ENCODE results near the gene CAPN15.

CAPN15 gene

DNA sequence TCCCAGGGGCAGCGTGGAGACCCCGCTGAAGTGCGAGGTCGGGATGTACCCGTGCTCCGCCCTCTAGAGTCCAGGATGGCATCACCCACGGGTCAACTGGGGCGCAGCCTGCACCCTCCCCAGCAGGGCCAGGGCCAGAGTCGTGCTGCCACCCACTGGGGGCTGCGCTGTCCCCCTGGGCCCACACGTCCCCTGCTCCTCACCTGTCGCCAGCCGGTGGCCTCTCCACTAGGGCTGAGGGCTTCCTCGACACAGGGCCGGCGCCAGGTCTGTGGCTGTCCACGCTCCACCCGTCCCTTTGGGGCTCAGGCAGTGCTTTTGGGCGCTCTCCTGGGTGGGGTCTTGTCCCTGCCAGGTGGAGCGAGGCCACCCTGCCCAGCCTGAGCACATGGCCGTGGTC lies 21.1 kb downstream of the CAPN15 start:
- DNase-seq: no peak

DNA sequence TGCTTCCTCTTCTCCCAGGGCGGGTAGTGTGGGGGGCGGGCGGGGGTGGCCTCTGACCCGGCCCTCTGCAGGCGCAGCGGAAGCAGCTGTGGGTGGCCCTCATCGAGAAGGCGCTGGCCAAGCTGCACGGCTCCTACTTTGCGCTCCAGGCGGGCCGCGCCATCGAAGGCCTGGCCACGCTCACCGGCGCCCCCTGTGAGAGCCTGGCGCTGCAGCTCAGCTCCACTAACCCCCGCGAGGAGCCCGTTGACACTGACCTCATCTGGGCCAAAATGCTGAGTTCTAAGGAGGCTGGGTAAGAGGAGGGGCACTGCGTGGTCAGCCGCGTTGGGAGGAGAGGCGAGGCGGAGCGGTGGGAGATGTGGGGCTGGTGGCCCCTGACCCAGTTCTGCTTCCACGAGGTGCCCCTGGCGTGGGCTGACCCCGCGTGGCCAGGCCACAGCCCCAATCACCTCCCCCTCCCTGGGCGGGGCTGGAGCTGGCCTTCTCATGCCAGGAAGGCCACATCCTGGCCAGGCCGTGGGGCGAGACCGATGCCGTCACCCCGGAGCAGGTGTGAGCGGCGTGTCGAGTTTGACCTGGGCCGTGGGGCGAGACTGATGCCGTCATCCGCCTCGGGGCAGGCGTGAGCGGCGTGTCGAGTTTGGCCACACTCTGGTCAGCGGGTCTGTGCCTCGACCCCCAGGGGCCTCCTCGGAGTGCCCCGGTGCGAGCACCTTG lies 22.2 kb downstream of the CAPN15 start:
- DNase-seq: no peak

DNA sequence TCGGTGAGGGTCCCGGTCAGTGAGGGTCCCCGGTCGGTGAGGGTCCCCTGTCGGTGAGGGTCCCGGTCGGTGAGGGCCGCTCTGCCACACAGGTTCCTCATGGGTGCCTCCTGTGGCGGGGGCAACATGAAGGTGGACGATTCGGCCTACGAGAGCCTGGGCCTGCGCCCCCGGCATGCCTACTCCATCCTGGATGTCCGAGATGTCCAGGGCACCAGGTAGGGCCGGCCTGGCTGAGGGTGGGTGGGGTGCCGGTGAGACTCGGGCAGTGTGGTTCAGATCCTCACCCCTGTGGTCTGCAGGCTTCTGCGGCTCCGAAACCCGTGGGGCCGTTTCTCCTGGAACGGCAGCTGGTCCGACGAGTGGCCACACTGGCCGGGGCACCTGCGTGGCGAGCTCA lies 23.7 kb downstream of the CAPN15 start:
- no peak for DNase-seq

DNA sequence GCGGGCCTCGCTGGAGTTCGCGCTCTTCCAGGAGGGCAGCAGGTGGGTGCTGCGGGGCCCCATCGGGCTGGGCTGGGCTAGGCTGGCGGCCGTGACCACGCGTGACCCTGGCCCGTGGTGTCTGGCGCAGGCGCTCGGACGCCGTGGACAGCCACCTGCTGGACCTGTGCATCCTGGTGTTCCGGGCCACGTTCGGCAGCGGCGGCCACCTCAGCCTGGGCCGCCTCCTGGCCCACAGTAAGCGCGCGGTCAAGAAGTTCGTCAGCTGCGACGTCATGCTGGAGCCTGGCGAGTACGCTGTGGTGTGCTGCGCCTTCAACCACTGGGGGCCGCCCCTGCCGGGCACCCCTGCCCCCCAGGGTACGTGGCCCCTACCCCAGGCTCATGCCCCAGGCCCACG lies 24.7 kb downstream of the CAPN15 start:
- DNase-seq: no peak

DNA sequence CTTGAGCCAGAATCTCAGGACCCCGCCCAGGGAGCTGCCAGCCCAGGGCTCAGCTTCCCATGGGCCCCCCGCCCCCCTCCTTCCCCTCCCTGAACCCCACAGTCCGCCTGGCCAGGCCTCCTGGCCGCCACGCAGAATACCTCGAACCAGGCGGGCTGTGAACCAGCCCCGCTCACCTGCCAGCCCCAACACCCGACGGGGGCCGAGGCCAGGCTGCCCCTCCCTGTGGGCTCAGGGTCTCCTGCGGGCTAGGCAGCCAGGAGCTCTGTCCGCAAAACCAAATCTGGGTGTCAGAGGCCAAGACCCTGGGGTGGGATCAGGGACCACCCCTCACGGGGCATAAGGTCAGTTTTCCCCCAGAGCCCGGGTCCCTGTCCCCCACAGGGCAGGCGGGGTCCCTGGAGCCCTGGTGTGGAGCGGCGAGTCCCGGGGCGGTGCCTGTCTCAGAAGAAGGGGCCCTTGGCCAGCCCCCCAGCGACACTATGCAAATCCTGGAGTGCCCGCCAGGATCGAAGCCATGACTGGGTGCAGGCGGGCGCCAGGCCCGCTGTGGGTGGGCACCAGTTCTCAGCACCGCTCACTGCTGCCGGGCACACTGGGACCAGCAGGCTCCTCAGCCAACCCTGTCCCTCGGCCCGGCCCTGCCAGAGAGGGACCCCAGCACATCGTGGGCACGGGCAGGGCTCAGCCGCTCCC lies 26.2 kb downstream of the CAPN15 start:
- no peak for DNase-seq

DNA sequence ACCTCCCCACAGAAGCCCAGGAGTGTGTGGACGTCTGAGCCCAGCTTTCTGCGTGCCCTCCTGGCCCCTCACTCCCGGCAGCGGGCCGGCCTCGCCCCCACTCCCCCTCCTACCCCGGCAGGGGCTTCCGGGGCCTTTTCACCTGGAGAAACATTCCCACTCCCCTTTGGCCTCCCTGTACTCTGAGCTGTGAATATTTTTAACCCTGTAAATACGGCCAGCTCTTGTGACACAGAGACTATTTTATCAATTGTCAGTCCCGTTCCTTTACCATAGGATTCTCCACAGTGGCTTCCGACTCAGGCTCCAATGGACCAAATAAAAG lies 26.7 kb downstream of the CAPN15 start:
- no peak for DNase-seq

DNA sequence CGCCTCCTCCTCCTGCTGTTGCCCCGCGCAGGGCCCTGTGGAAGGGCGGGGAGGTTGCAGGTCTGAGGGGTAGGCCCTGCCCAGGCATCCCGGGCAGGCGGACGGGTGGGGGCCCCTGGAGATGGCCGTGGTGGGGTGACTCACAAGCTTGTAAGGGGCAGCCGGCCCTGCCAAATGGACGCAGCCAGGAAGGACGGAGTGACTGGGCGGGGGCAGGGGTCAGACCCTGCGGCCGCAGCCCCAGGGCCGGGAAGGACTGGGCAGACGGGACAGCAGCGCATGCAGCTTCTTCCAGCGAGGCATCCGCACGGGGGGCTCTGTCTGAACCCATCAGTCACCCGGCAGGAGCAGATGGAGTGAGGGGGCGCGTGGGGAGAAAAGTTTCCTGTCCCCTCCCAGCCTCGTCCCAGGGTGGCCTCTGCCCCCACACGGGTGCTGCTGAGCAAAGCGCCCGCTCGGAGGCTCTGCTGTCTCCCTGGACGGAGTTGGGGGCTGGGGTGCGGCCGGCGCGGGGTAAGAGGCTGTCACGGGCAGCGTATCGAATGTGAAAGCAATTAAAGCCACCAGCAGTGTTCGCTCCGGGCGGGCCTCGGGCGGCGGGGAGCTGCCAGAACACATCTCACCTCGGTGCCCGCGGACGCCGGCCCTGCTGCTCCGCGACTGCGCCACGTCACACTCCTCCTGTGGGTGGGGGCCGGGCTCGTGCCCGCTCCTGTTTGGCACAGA lies 27.3 kb downstream of the CAPN15 start:
- no peak for DNase-seq

DNA sequence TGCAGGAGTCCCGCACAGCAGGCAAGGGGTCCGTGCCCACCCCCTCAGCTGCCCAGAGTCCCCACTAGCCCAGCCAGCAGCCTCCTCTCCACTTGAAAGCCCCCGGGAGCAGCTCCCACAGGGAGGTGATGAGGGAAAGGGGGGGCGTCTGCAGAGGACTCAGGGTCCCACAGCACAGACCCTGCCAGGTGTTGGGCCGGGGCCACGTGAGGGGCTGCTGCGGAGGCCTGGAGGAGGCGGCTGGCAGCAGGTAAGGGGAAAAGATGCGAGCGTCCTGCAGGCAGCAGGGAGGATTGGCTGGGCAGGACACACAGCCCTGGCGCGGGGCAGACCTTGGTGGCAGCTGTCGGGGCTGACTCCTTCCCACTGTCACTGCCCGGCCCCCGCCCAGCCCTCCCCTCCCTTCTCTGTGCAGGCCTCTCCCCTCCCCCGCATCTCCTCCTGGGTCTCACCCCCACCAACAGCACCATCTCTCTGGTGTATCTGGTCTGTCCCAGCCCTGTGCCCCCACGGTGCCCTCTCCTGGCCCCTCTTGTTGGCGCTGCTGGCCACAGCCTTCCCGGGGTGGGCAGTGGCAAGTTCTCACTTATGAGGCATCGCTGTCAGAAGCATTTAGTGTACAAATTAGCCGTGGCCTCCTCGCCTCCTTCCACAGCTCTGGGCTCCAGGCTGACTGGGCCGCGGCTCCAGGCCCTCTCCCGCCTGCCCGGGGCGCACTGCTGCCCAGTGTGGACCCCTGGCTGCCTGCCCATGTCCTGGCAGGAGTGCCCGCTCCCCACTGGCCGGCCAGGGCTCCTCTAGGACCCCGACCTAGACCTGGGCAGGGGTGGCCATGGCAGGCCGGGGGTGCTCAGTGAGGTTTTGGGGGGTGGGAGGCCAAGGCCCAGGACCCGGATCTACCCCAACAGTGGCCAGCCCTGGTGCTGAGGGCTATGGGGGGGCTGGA lies 28.3 kb downstream of the CAPN15 start:
- no peak for DNase-seq

DNA sequence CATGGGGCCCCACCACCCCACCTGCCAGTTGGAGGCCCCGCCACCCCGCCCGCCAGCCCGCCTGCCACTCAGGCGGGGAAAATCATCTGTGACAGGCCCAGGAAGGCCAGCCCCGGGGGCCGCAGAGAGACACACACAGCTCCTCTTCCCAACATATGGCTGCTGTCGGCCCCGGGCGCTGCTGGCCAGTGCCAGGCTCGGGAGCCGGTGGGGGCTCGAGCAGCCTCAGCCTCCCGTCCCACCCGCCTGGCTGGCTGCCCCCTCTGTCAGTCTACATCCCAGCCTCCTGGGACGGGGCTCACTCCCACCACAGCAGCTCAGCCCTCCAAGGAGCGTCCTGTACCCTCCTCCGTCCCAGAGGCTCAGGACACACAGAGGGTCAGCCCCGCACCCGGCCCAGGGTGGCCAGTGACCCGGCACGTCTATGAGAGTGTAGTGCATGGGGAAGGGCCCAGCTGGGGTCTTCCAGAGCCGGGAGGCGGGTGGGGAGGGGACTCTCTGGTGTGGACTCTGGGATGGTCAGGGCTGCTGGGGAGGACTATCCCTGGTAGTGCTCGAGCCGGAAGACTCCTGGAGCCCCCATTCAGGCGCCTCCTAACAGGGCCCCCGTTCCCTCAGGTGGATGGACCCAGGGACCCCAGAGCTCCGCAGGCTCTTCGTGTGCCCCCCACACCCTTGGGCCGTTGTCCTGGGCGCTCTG lies 29.1 kb downstream of the CAPN15 start:
- DNase-seq: no peak

DNA sequence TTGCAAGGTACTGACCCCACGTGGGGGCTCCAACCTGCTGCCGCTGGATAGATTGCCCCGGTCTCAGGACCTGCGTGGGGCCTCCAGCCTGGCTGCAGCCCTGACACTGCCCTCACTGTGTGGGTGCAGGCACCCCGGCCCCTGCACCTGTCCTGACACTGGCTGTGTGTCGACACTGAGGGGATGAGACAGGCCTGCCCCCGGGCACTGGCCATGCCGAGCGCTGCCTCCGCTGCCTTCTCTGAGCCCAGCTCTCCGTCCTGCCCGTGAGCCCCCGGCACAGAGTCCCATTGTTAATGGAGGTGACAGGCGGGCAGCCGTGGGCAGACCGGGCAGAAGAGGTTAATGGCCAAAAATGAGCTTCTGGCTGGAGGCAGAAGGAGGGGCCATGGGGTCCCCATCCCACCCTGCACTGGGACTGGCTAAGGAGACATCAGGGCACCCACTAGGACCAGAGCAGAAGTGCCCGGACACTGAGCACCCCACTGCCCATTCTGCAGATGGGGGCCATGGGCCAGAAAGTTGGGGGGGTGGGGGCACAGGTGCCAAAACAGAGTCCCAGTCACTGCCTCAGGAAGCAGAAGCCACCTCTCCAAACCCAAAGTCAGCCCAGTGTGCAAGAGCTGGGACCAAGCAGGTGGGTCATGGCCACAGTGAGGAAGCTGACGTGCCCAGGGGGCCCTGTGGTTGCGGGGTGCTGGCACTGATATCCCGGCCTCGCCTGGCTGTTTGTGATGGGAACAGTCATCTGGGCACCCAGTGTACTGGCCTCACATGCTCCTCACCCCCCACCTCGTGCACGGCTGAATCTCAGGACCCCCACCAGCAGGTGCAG lies 30.2 kb downstream of the CAPN15 start:
- DNase-seq: no peak

DNA sequence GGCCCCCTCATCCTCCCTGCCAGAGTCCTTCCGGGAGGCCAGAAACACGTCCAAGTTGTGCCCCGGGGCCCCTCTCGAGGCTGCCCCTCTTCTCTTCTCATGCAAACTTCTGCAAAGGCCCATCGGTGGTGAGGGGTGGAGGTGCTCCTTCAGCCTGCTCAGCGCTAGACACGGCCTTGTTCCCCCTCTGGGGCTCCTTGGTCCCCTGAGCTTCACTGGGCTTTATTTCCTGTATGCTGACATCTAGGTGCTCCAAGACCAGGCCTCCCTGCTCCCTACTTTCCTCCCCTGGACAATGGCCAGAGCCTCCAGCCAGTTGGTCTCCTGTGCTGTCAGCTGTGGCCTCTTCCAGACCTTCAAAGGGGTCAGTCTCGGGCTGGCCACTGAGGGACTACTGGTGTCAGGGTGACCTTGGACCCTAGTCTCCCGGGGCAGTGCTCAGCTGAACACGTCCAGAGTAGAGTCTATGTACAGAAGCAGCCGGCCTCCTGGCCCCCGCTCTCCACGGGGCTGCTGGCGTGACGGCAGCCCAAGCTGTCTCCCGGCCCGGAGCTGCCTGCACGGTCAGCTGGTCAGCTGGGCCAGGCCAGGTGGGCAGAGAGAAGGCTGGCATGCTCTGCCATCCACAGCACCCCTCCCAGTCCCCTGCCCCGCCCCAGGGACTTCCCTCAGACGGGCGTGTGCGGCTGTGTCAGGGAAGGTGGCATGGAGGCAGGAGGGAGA lies 30.9 kb downstream of the CAPN15 start:
- DNase-seq: no peak

DNA sequence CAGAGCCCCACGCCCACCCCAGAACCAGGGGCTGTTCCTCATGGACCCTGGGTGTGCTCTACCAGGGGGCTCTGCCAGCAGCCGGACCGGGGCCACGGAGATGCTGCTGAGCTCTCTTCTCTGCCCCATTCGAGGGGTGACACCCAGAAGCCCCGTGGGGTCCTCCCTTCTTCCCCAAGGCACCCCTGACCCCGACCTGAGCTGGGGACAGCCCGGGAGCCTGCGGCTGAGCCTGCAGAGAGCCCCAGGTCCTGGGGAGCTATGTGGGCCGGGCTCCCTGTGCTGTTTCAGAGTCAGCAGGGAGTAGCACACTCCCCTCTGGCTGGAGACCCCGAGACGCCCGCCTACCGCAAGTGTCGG lies 31.5 kb downstream of the CAPN15 start:
- no peak for DNase-seq

DNA sequence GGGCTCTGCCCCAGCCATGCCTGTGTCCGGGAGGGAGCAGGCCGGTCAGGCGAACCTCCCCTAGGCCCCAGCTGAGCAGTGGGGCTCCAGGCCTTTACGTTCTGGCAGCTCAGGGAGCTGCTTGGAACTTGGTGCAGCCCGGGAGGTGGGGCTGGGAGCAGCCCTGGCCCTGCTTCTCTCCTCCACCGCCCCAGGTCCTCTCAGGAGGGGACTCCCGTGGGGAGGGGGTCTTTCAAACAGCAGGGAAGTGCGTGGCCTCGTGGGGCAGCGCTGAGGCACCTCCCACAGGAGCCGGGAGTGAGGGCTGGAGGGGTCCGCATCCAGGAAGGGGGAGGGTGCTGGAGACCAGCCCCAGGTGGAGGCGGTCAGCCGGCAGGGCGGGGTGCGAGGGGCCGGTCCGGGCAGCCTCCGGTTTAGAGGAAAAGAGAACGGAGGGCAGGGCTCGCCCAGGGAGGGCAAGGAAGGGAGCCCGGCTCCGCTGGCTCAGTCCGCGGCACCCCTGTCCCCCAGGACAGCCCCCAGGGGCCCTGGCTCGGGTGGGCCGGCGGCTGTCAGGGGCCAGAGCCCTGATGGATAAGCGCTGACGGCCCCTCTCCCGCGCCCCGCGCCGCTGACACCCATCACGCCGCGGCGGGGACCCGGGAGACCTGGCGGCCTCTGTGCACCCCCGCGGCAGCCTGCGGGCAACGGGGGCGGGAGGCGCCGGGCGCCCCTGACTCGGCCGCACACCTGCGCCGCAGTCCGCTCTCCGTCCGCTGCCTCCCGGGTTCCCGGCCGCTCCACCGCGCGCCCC lies 32.1 kb downstream of the CAPN15 start:
- DNase-seq: no peak

DNA sequence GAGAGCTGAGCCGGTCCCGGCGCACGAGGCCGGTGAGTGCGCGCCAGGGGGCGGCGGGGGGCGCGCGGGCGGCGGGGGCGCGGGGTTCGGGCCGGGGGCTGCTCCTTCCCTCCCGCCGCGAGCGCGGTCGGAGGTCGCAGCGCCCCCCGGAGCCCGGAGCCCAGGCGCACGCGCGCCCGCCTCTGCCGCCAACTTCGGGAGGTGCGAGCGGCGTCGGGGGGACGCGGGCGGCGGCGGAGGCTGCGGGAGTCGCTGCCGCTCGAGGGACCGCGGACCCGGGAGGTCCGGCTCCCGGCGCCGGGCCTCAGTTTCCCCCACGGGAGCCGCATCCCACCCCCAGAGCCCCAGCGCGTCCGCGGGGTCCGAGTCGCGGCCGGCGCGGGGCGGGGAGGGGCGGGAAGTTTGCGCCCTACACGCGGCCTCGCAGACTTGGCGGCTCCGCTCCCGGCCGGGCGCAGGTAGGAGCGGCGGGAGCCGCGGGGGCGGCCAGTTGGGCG lies 32.7 kb downstream of the CAPN15 start, which contains the start of gene PRR35:
TSS of gene PRR35 (plus strand) at position 191 of the 497 bp plus-strand sequence. CDS start 2,901 bp downstream, outside the sequence.
- DNase-seq: no peak

DNA sequence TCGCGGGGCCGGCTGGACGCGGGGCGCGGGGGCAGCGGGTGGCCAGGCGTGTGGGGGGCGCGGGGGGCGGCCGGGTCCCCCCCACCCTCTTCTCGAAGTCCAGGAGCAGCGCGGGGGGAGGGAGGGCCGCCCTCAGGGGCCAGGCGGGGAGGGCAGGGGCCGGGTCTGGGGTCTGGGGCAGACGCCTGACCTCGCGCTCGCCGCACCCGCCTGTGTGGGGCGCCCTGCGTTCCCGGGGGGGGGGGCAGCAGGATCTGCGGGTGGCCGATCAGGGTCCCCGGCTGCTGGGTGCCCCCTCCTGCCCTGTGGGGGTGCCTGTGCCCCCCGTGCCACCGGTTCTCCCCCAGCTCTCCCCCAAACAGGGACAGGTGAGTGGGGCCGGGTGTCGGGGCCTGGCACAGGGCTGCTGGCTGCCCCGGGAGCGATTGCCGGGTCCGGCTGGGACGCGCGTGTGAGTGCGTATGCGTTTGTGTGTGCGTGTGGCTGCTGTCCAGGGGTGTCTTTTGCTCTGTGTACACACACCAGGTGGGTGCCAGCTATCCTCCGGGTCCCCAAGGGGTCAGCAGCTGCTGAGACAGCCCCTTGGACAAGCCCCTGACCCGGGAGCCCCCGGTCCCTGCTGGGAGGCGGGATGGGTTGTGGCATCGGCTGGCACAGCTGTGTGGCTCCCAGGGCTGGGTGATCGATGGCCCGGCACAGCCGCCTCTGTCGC lies 33.3 kb downstream of the CAPN15 start:
- no peak for DNase-seq

DNA sequence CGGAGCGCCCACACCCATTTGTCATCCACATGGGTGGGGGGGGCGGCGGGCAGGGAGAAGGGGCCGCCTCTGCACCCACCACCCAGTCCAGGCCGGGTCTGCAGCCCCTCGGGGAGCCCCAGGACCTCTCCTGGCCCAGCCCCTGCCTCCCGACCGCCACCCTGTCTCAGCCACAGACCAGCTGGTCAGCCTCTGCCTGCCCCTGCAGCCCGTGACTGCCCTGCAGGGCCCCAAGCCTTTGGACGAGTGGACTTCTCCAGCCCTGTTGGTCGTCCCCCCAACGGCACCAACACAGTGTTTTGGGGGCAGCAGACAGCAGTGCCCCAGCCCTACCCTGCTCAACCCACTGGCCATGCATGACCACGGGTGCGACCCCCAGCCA lies 33.9 kb downstream of the CAPN15 start:
- no peak for DNase-seq

DNA sequence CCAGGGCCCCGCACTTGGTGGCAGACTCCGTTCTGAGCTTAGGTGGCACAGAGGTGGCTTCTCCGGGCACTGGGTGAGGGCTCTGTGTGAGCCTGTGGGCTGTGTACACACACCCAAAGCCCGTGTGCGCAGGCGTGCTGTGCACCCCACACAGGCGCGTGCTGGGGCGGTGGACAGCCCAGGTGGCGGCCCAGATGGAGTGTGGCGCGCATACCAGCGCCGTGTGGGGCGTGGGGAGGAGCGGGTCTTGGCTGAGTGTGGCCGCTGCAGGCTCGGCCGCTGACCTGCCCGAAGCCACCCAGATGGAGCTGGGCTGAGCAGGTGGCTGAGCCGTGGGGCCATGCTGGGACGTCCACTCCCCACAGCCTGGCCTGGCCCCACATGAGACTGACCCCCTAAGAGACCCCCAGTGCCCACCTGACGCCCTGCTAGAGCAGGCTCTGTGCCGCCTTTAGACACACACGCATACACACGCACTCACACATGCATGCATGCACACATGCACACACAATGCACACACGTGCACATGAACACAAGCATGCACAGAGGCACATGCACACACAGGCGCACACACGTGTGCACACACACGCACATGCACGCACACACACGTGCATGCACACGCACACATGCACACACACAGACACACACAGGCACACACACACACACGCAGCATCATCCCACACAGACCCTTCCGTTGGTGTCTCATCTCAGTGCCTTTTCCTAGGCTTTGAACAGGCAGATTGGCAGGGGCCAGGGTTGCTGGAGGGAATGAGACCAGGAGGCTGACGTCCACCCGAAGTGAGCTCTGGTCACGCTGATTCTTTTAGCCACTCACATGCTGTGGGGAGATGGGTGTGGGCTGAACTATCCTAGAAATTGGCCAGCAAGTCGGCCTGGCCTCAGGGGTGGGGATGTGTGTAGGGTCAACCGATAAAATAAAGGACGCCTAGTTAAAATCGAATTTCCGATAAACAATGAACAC lies 34.7 kb downstream of the CAPN15 start:
- DNase-seq: no peak
